Measurements from ENCODE around the gene DNAJC11. TPM values are rescaled to one million over a fixed set of nuclear protein-coding genes. Genes with fewer than 3 reads are reported as not detected.

DNAJC11 gene
- total RNA-seq, 1 donor from 2014 or later: 42.4 TPM

DNA sequence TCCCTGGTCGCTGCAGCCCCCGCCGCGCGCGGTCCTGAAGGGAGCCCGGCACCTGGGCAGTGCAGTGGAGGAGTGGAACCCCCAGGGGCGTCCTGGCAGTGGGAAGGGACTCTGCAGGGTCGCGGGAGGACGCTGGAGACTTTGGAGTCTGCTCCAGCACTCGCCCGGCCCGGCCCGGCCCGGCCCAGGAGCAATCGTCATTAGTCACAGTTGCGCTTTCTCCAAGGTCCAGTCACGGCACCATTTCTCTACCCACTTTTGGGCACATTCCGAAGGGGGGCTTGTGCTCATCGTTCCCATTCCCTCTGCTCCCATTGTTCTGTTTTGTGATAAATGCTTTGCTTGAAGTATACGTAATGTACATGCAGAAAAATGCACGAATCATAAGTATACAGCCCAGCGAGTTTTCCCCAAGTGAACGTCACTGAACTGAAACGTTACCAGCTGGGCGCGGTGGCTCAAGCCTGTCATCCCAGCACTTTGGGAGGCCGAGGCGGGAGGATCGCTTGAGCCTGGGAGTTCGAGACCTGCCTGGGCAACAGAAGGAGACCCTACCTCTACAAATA, 75.9 kb downstream of the DNAJC11 start:
- DNase-seq (ENCODE audit: low spot score): no peak

DNA sequence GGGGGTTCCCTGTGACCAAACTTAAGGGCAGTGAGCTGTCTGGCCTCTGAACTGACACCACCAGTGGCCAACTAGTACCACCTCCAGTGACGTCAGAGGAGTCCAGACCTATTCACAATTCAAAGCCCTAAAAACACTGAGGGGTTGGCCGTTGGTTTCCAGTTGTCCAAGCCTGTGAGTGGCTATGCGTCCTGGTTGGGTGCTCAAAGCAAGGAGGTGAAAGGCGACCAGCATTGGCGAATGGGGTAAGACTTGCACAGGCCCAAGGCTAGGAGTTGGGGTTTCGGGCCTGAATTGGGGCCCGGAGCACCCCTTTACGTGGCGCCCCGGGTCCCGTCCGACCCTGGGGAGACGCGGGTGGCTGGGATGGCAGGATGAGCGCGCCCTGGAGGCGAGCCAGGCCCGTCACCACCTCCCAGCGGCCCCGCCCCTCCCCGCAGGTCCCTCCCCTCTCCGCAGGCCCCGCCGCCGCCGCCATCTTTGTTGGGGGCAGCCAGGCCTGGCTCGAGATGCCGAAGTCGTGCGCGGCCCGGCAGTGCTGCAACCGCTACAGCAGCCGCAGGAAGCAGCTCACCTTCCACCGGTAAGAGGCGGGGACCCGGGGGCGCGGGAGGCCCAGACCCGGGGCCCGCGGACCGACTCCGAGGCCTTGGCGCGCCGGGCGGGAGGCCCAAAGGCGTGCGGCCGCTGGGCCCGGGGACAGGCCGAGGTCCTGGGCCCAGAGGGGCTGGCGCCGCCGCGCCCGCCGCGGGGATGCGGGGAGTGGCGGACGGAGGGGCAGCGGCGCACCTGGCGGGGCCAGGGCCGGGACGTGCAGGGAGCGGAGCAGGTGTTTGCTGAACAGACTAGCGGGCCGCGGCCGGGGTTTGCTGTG, 76.7 kb downstream of the DNAJC11 start, which contains the start of gene THAP3:
Gene THAP3, plus strand, starts transcription at position 159 of the 874 bp plus-strand sequence. Its CDS starts 351 bp downstream, at position 510.
- peak; percentile 96 for DNase-seq (ENCODE audit: low spot score)

DNA sequence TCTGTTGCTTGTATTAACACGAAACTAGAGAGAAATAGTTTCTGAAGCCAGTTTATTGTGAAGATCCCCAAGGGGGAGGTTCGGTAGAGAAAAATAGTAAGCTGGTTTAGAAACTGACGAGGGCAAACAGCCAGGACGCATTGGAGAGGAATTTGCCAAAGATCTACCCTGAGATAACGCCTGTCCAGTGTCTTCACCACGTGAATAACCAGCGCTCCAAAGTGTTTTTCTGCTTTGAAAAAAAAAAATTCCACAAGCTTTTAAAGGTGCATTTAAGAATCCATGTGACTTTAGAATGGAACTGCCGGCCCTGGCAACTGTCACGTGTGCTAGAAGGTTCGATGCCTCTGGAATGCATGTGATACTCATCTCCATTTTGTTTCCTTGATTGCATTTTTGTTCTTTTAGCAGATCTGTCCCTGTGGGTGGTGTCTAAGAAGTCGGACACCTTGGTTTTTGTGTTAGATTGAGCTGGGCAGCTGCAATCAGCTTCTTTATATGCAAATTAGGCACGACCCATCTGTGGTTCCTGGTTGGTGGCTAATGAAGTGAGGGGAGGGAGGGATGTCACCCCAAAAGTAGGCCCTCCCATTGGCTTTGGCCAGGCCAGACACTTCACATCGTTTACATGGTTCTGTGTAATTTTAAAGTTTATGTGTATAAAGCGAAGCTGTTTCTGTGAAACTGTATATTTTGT, 78.2 kb downstream of the DNAJC11 start:
- DNase-seq (ENCODE audit: low spot score): no peak

DNA sequence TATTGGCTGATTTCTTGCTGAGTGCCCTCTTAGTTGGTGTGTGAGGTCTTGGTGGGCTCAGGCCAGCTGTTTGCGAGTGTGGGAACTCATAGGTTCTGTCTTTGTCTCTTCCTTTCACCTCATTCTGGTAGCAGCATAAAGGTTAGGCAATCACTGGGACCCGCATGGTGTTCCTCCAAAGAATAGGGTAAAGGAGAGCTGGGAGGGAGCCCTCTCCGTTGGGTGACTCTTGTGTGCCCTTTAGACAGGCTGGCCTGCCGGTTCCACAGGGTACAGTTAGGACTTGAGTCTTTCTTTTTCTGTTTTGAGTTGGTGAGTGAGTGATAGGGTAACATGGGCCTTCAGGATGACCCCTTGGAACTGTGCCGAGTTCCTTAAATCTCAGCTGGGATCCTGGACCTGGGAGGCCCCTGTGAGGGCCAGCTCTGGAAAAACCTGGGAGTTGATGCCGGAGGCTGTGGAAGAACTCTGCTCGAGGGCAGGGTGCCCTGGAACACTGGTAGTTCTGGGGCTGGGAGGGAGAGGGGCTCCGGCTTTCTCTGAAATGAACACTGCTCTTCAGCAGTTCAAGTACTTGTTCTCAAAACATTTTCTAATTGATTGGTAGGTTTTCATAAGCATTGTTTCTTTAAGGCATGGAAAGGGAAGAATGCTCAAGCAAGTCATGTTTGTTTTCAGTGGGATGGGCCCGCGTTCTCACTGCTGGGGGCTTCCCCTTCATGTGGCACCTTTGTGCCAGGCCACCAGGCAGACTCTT, 79.0 kb downstream of the DNAJC11 start:
- no peak for DNase-seq (ENCODE audit: low spot score)

DNA sequence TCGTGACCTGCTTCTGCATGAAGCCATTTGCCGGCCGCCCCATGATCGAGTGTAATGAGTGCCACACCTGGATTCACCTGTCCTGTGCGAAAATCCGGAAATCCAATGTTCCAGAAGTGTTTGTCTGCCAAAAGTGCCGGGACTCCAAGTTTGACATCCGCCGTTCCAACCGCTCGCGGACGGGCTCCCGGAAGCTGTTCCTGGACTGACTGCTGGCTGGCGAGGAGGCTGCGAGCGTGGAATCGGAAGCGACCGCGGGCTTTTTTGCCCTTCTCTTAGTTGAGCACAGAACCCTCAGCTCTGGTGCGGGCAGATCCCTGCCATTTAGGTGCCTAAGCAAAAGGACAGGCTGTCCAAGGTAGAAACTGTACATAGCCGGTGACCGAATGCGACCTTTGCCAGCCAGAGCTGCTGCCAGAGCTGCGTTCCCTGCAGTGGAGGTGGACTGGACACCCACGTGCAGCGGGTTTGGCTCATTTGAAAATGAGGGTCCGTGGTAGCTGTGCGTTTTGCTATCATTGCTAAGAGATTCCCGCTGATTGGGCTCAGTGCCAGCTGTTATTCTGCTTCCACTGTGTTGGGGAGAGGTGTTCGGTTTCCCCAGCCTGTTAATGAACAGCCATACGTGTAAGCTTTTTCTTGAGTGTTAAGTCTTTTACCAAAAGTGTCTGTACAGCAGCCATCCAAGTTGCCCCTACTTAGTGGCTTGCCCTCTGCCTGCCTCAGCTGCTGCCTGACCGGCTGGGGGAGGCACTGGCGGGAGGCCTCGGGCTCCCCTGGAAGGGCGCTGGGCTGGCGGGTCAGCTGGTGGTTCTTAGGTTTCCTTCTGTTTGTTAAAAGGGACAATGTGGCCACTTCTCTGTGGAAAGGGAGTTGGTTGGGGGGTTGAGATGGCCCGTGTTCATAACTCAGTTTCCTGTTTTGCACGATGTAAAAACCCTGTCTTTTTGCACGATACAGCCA, 79.9 kb downstream of the DNAJC11 start:
- DNase-seq (ENCODE audit: low spot score): no peak

DNA sequence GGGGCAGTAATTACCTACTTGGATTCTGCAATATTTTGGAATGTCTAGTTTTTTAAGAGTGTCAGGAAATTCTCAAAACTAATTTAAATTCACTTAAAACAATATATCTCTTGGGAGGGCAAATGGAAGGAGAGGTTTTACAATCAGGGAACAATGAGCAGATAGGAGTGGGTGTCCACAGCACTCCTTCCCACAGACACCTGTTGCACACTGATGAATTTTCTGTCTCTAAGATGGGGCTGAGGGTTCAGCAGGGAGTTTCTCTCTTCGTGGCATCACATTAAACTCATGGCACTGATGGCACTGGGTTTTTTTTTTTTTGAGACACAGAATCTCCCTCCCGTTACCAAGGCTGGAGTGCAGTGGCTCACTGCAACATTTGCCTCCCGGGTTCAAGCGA, 82.6 kb downstream of the DNAJC11 start:
- no peak for DNase-seq (ENCODE audit: low spot score)

DNA sequence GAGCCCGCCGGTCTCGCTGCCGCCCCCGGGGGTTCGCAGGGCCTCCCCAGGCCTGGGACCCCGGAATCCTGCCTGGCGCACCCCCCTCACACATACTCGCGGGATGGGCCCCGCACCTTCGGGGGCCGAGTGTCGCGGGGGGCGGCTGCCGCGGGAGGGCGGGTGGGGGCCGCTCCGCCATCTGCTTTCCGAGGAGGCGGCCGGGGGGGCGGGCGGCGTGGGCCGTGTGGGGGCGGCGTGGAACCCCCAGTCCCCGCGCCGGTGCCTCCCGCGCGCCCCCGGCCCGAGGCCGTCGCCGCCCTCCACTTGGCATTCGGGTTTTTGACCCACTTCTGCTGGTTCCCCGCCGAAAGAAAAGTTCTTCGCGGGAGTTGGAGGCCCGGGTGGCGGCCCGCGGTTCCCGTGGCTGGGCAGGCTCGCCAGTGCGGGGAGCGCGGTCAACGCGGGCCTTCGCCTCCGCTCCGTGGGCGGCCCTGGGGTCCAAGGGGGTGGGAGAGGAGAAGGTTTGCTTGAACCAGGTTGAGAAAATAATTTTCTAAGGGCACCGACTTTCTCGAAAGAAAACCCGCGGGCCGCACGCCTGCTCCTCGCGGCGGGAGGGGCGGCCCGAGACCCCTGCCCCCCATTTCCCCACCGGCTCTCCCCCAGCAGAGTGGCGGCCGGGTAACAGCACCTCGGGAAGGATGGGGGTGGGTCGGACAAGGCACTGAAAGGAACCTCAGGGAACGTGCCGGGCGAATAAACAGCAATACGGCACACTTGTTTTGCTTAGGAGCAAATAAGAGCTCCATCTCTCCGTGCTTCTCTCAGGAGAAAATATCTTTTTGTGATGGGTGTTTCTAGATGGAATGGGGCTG, 86.5 kb downstream of the DNAJC11 start:
- DNase-seq (ENCODE audit: low spot score): no peak

DNA sequence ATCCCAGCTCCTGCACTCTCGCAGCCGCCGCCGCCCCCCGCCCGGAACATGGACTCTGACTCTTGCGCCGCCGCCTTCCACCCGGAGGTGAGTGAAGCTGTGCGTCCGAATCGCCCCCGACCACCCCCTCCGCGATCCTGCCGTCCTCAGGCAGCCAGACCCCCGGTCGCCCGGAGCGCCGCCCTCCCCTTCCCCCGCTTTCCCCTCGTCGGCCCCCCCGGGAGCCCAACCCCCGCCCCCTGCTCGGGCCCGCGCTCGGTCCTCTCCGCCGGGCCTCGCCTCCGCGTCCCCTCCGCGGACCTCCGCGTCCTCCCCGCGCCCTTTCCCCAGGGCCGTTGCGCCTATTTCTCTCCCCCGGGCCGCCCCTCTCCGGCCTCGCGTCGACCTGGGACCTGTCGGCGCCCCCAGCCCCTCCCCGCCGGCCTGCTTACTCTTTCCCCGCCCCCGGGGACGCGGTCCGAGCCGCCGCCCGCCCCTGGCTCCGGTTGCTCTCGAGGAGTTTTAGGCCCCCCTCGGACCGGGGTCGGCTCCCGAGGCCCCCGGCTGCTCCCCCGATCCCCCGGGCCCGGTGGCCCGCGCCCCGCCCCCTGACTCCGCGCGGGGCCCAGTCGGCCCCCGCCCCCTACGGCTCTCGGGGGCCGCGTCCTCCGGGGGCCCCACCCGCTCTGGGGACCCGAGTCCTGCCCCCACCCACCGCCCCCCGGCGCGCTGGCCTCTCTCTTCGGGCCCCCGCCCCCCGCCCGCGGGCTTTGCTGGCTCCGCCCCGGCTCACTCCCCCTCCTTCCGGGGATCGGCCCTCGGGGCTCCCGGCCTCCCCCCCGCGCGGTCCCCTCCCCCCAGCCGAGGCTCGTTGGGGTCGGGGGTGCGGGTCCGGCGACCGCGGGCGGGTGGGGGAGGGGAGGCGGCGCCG, 87.3 kb downstream of the DNAJC11 start:
- DNase-seq (ENCODE audit: low spot score): no peak

DNA sequence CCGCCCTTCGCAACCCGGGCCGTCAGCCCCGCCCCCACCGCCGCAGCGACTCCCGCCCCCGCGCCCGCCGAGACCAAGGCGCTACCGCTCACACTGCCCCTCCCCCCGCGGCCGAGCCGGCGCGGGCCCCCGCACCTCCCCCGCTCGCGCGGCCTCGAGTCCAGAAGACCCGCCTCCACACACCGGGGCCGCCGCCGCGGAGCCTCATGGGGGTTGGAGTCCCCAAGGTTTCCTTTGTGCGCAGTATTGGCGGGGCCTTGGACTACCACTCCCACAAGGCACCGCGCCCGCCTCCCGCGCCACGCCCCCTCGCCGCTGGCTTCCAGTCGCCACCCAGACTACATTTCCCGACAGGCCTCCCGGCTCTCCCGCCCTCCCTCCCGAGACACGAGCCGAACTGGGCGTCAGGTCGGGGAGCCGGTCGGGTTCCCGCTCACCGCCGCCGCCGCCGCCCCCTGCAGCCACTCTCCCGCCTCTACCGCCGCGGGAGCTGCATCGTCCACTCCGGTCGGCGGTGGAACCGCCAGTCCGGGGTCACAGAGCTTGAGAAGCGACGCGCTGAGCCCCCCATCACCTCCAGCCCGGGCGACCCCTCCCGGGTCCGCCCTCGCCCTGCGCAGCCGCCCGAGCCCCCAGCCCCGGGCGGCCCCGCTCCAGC, 88.1 kb downstream of the DNAJC11 start, which contains the start of gene PHF13:
Gene PHF13, plus strand, starts transcription at position 371 of the 658 bp plus-strand sequence. CDS start 336 bp downstream, outside the sequence.
- DNase-seq (ENCODE audit: low spot score): peak; percentile 100

DNA sequence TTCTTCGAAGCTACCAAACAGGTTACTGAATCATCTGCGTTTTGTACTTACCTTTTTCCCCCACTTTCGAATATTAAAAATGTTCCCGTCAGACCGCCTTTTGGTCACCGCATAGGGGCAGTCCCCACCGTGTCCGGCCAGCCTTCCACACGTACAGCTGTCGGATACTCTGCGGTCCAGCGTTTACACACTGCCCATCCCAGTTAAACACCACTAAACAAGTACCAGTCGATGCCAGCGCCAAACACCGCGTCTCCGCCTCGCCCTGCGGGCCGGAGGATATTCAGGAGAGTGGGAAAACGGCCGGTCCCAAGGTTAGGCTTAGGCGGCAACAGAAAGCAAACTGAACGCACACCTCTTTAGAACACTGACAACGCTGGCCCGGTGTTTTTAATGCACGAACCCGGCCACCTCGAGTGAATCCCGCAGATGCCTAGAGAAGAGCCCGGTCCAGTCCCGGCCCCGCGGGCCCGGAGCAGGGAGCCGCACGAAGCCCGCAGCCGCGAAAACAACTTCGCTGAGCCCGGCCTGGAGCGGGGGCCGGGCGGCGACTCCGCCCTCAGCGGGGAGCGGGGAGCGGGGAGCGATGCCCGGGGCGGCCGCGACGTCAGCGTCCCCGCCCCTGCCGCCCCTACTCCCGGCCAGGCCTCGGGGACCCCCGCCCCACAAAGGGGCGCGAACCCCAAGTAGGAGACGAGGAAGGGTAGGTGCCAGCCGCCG, 88.8 kb downstream of the DNAJC11 start:
- DNase-seq (ENCODE audit: low spot score): no peak

DNA sequence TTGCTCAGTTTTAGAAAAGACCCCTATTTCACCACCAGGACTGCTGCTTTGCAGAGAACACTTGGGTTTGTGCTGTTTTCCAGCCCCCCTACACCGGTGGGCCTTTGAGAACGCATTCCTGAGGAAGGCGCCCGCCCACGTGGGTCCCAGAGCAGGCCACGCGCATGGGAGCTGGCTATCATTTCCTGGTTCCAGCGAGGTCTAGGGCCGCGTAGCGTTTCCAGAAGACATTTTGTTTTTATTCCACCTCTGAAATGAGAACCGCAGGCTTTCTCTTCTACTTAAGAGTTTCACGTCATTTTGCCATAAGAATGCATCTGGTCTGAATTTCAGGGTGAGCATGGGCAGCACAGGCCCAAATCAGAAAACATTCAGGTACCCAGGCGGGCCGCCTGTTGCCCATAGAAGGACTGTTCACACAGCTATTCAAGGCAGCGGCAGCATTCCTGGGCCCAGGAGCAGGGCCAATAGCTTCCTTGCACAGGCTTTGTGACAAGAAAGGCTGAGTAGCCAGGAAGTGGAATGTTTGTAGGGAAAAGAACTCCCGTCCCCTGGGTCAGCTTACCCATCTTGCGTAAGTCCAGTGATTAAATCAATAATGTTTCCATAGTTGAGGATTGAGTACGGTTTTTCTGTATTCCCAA, 97.6 kb downstream of the DNAJC11 start:
- DNase-seq (ENCODE audit: low spot score): no peak

DNA sequence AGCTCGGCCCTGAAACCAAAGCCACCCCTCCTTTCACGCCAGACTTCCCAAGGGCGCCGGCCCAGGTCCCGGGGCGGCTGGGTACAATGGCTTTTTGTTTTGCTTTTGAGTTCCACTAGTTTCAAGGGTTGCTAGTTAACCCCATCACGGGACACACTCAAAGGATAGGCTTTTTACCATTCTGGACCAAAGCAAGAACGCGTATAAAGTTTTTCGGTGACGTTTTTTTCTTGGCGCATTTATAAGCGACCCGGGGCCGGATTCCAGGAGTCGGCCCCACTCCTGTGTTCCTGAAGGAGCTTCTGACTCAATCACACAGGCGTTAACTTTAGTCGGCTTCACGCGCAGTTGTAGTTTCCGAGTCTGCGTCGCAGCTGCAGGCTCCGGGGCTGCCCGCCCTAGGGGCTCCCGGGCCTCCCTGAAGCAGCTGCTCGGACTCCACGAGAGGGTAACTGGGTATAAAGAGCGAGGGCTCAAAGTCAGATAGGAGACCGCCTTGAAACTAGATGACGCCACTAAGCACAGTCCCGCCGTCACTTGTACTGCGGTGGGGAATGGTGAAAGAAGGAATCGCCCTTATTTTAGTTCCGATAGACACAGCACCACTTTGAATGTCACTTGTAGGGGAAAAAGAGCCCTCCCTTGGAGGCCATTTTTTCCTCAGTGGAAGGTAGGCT, 98.2 kb downstream of the DNAJC11 start:
- no peak for DNase-seq (ENCODE audit: low spot score)

DNA sequence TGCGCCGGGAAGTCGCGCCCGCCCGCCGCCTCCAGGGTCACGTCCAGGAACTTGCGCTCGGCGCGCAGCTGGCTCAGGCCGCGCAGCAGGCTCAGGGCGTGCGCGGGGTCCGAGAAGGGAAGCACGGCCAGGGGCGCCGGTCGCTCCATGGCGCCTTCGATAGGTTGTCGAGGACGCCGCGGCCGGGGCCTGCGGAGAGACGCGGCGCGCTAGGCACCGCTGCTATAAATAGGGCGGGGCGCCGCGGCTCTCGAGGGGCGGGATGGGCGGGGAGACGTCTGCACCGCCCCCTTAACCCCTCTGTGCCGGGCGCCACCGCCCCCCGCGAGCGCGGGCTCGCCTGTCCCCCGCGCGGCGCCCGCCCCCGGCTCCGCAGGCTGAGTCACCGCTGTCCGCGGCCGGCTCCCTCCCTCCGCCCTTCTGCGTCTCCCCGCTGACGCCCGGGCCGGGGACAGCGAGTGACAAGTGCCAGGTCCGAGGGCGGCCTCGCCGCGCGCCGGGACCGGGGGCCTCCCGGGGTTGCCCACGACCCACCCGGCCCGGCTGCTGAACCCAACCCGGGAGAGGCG, 98.9 kb downstream of the DNAJC11 start, which contains the start of gene KLHL21:
Gene KLHL21, minus strand, starts transcription at position 201 of the 569 bp plus-strand sequence. Its CDS starts 52 bp downstream, at position 149.
- DNase-seq (ENCODE audit: low spot score): peak; percentile 98

DNA sequence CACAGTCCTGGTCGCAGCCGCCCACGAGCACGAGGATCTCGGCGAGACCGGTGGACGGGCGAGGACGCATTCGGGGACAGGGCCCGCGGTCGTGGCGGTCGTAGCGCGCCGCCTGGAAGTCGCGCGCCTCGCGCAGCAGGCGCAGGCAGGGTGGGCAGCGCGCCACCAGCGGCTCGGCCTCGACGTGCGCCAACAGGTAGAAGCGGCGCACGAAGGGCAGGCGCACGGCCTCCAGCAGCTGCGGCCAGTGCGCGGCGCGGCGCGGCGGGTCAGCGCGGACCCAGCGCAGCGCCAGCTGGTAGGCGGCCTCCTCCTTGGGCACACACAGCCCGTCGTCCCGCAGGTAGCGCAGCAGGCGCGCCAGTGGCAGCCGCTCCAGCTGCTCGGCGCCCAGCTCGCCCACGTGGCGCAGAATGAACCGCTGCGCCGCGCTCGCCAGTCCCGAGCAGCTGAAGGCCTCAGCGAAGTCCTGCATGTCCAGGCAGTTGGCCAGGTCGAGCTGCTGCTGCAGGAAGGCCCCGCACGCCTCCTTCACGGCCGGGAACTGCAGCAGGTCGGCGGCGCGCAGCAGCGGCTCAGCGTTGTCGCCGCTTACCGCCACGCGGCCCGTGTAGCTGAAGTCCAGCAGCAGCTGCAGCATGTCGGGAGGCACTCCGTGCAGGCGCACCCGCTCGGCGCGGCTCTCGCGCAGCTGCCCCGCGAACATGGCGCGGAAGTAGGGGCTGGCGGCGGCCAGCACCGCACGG, 99.5 kb downstream of the DNAJC11 start:
- DNase-seq (ENCODE audit: low spot score): no peak
